Tibial nerve (tissue), 3 donors: ENCODE measurements around the gene CCDC148.

ENCODE experiments used
- POLR2A ChIP-seq, 2 donors: fragments of 450-650 bp; IDR thresholded peaks; one replicate each; pipeline ENCODE4 v1.6.1; 2017; ENCODE audit warnings: antibody characterized with exemption in 2 of 2, mild to moderate bottlenecking in 2 of 2, moderate library complexity in 2 of 2
- TF ChIP-seq, protein P1 (sequence below), 5 experiments: fragments of 200-600 bp in 3 of 5; fragments of 450-650 bp in 2 of 5; sonication (generic) in 3 of 5; IDR thresholded peaks; one replicate each; pipeline ENCODE4 v1.5.1; 2016 to 2019; ENCODE audit warnings: antibody characterized with exemption in 5 of 5, mild to moderate bottlenecking in 3 of 5, moderate library complexity in 2 of 5

DNA sequence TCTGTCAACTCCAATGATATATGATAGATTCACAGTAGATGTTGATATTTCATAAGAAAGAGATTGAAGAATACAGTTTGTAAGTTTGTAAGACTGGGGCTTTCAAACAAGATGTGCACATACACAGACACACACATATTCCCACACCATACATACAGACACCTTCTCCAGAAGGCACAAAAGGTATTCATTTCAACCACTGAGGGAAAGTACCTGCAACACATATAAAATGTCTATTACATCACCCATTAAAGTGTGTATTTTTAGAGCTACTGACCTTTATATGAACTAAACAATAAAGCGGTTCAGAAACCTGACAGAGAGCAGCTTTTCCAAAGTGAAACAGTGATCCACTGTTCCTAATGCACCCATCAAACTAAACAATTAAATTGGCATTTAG lies 53.3 kb downstream of the CCDC148 start:
- TF ChIP-seq, protein P1, sequence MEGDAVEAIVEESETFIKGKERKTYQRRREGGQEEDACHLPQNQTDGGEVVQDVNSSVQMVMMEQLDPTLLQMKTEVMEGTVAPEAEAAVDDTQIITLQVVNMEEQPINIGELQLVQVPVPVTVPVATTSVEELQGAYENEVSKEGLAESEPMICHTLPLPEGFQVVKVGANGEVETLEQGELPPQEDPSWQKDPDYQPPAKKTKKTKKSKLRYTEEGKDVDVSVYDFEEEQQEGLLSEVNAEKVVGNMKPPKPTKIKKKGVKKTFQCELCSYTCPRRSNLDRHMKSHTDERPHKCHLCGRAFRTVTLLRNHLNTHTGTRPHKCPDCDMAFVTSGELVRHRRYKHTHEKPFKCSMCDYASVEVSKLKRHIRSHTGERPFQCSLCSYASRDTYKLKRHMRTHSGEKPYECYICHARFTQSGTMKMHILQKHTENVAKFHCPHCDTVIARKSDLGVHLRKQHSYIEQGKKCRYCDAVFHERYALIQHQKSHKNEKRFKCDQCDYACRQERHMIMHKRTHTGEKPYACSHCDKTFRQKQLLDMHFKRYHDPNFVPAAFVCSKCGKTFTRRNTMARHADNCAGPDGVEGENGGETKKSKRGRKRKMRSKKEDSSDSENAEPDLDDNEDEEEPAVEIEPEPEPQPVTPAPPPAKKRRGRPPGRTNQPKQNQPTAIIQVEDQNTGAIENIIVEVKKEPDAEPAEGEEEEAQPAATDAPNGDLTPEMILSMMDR (IDR thresholded peaks at IDR 0.05): no peak
- TF ChIP-seq POLR2A (IDR thresholded peaks at IDR 0.05): no peak
